T follicular helper cell (primary cell): Measurements from ENCODE around the gene TSEN54.
"Not testable (repeated sequence)": the region's sequence is repeated elsewhere in the genome, so short reads cannot be mapped to it uniquely, and the experiment has no call there.

ENCODE experiments used
- DNase-seq: peaks from one replicate; pipeline ENCODE4 v3.0.0-alpha.2; 2020; ENCODE audit warnings: low read depth

Gene TSEN54

GRCh38 chr17:75518983-75519537 is 2.7 kb downstream of the TSEN54 start:
- DNase-seq: no peak

- DNase-seq: not testable (repeated sequence)
Measured at GRCh38 chr17:75520413-75520812, 4.1 kb downstream of the TSEN54 start.

- no peak for DNase-seq
Measured at GRCh38 chr17:75521290-75521689, 5.0 kb downstream of the TSEN54 start.

GRCh38 chr17:75521951-75522727 is 5.8 kb downstream of the TSEN54 start:
- DNase-seq: no peak

- no peak for DNase-seq
Measured at GRCh38 chr17:75523647-75524046, 7.3 kb downstream of the TSEN54 start.

- DNase-seq: no peak
Measured at GRCh38 chr17:75524269-75524969, 8.1 kb downstream of the TSEN54 start.

DNA sequence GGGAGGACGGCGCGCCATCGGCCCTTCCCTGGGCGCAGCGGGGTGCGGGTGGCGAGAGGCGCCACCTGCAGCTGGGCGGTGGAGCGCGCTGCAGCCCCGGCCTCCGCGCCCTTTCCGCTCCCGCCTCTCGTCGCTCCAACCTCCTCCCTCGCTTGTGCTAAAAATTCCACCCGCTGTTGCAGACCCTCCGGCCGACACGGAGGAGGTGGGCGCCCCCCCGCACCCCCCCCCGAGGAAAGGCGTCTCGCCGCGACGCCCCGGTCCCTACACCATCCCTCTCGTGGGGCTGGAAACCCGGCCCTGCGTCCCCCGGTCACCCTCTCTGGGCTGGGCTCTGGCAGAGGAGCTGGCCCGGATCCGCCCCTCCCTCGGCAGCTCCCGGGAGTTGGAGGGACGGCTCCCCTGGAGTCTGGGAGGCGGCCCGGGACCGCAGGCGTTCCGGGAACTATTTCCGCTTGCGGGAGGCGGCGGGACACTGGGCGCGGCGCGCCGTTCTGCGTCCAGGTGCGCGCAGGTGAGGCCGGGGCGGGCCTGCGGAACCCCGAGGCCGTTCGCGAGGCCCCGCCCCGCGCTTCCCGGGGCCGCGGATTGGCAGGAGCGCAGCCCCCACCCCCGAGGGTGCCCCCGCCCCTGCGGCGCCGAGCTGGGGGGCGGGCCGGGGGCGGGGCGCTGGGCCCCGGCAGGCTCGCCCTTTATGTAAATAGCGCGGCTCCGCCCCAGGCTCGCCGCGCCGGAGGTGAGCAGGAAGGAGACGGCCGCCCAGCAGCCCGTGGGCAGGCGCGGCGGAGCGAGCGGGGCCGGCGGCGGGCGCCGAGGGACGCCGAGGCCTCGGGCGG is 8.9 kb downstream of the TSEN54 start, which contains the start of gene LLGL2:
Gene LLGL2 (plus strand): TSS at position 728 of the 836 bp plus-strand sequence. CDS start 17,730 bp downstream, outside the sequence.
- peak; percentile 80 for DNase-seq

DNA sequence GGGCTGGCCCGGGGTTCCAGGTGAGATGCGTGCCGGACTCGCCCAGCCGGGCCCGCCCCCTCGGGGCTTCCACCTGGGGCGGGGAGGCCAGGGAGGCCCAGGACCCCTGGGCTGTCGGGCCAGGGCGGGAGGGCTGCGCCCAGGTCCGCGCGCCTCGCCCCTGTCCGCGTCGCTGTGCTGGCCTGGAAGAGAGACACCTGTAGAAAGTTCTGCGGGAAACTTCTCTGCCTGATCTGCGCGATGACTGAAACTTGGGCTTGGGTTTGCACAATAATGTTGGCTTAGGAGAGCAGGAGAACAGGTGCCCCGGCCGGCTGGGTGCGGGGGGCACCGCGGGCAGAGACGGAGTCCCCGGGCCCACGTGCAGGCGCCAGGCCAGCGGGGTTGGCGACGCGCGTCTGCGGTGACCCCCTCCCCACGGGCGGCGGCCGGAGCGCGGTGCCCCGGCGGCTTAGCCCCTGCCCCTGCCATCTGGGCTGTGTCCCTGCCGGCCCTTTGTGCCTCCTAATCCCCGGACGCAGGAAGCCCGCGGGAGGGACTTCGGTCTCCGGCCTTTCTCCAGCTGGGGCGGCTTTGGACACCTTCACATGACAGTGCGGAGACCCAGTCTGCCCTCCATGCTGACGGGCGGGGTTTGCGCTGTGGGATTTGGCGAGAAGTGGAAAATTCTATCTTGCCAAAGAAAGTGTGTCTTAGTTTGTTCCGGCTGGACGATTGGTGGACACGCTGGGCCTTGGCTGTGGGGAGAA is 9.7 kb downstream of the TSEN54 start:
- DNase-seq: no peak

DNA sequence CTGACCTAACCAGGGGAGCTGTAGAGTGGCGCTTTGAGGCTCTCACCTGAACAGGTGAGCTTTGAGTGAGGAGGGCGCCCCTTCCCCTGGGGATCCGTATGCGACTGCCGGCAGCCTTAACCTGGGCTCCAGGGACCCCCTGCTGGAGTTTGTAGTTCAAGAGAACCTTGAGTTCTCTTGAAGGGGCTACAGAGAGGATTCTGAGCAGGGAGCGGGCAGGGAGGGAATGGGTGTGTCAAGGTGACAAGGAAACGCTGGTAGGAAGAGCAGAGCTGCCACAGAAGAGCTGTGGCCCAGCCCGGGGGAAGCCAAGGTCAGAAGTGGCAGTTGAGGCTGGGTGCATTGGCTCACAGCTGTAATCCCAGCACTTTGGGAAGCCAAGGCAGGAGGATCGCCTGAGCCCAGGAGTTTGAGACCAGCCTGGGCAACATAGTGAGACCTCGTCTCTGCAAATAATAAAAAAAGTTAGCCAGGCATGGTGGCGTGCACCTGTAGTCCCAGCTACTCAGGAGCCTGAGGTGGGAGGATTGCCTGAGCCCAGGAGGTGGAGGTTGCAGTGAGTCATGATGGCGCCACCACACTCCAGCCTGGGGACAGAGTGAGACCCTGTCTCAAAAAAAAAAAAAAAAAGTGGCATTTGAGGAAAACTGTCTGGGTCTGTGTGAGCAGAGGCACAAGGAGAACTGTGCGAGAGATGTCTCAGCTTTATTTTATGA is 10.4 kb downstream of the TSEN54 start:
- no peak for DNase-seq

- DNase-seq: no peak
Measured at GRCh38 chr17:75530837-75531720, 14.8 kb downstream of the TSEN54 start.

- DNase-seq: no peak
Measured at GRCh38 chr17:75531721-75532072, 15.4 kb downstream of the TSEN54 start.

DNA sequence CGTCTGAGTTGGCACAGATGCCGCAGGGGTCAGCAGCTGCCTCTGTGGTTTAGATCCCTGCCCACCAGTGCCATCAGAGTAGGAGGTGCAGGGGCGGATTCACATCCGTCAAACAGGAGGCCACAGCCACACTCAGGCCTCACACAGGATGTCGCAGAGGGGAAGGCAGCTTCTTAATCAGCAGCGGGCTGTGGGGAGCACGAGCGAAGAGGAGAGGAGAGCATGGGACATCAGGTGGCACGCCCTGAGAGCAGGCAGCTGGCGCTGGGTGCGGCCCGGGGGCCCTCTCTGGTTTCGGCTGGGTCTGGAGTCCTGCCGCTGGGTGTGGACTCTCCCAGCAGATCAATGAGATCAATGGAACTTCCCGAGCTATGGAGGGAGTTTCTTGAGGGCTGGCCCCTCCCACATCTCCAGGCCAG is 18.8 kb downstream of the TSEN54 start:
- DNase-seq: no peak

- DNase-seq: no peak
Measured at GRCh38 chr17:75535871-75536270, 19.5 kb downstream of the TSEN54 start.

GRCh38 chr17:75536366-75536765 is 20.0 kb downstream of the TSEN54 start:
- no peak for DNase-seq

DNA sequence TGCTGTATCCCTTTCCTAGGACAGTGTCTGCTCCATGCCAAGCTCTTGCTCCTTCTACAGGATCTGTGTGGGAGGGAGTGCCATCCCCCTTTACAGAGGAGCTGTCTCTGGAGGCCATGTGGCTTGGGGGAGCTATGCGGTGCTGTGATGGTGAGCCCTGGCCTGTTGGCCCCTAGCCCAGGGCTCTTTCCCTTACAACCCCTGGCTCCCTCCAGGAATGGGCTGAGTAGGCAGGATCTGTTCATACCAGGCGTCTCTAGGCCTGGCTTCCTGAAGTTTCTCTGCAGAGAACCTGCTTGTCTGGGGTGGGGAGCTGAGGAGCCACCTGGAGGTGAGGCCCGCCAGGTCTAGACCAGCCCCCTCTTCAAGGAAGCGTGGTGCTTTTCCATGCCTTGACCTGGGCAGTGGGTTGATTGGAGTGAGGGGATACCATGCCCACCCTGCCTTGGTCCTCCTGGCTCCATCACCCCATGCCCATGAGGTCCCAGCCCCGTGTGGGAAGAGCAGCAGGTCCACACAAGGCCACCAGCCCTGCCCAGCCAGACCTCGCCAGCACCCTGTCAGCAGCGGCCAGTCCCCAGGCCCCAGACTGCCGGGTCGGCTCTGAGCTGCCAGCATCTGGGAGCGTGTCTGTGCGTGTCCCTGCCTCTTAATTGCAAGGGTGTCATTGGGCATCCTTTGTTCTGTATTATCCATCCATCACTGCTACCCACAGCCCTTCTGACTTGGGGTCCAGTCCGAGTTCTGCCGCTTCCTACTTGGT is 23.8 kb downstream of the TSEN54 start:
- no peak for DNase-seq

DNA sequence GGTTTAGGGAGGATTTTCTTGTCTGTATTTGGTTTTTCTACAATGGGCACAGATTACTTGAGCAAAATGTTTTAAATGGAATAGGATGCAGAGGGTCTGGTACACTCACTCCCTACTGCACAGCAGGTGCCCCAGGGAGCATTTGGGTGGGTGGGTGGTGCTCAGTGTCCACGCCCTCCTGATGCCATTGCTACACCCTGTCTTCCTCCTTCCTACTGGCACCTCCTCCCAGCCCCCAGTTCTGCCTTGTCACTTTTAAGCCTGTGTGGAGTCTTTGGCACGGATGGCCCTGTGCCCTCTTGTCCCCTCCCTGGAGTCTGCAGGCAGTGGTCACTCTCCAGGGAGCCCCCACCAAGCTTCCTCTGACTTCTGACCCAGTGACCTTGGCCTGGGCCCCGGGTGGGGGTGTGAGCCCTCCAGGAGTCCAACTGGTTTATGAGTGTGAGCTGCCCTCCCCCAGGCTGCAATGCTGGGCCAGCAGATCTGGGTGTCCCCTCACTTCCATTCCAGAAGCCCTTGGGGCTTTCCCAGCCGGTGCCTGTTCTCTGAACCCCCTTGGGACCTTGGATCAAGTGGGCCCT is 24.7 kb downstream of the TSEN54 start:
- DNase-seq: no peak

DNA sequence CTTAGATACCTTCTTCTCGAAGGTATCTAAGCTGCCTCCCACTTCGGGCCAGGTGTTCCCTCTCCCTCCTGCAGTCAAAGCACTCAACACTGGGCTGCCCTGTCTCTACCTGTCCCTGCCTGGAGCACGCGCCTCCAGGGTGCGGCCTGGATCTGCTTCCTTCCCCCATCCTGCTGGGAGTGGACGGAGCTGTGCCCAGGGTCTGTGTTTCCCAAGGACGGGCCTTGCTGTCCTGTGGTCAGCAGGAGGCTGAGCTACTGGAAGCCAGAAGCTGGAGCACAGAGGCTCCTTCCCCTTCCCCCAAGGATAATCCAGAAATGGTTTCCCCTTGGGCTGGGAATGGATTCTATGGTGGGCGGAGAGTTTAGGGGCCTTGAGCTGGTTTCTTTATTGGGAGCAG is 25.9 kb downstream of the TSEN54 start:
- DNase-seq: no peak

DNA sequence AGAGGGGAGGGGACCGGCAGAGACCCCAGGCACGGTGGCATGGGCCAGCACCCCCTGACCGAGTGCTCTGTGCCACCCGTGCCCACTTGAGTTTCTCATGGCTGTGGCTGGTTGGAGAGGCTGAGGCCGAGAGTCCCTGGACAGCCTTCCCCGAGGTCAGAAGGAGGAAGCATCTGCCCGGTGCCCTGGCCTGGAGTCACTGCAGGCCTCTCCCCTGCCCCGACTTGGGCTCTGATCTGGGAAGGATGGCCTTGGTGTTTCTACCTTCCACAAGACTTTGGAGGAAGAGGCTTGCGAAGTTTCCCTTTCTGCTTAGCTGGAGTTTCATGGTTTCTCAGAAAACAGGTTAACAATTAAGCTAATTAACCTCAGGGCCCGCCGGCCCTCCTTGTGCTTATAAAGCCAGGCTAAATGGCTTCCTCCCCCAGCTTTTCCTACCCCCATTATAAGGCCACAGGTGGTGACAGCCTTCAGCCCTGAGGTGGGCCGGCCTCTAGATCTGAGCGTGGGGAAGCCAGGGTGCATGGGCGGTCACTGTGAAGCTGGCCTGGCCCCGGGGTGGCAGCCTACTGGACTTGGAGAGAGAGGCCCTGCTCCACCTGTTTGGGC is 26.5 kb downstream of the TSEN54 start:
- DNase-seq: no peak
